H1 (cell line): ENCODE data around the gene RNF114. TPM values are rescaled to one million over a fixed set of nuclear protein-coding genes. Genes with fewer than 3 reads are reported as not detected.

Source experiments
- HDAC2 ChIP-seq, 2 experiments: fragments of 300-600 bp in 1 of 2; sonication (generic) in 1 of 2; IDR thresholded peaks; 2 replicates each; pipeline ENCODE4 v1.6.1; 2011 to 2012; ENCODE audit warnings: low read depth in 2 of 2, low read length in 2 of 2, mild to moderate bottlenecking in 2 of 2, moderate library complexity in 2 of 2, borderline replicate concordance in 1 of 2, inconsistent platforms in 1 of 2
- KDM4A ChIP-seq: IDR thresholded peaks from one replicate; pipeline ENCODE4 v1.7.1; 2012; ENCODE audit warnings: low read depth, mild to moderate bottlenecking, moderate library complexity, low read length, inconsistent platforms; ENCODE audit not compliant: severe bottlenecking
- KDM5A ChIP-seq: fragments of 200-600 bp; IDR thresholded peaks from 2 replicates; pipeline ENCODE4 v1.7.1; 2012; ENCODE audit warnings: mild to moderate bottlenecking, low read length, inconsistent platforms, mixed read lengths
- MAX ChIP-seq: IDR thresholded peaks from 2 replicates; pipeline ENCODE4 v1.6.1; 2012; ENCODE audit warnings: inconsistent platforms
- RBBP5 ChIP-seq: IDR thresholded peaks from 2 replicates; pipeline ENCODE4 v1.7.1; 2012; ENCODE audit warnings: low read depth, mild to moderate bottlenecking, inconsistent platforms, low read length, moderate library complexity, borderline replicate concordance
- RXRA ChIP-seq: IDR thresholded peaks from 2 replicates; pipeline ENCODE4 v1.6.1; 2011; ENCODE audit warnings: low read depth, mild to moderate bottlenecking, low read length, moderate library complexity; ENCODE audit not compliant: insufficient read depth
- SP2 ChIP-seq: IDR thresholded peaks from 2 replicates; pipeline ENCODE4 v1.6.1; 2012; ENCODE audit warnings: mild to moderate bottlenecking, low read length, inconsistent platforms
- ZNF274 ChIP-seq: IDR thresholded peaks from 2 replicates; pipeline ENCODE4 v1.7.0; 2012; ENCODE audit warnings: low read length, borderline replicate concordance; ENCODE audit errors: extremely low read depth
- polyA plus RNA-seq, 7 experiments: library from polyadenylated mRNA; depleted of rRNA in 3 of 7; stranded (reverse) in 5 of 7; unstranded in 2 of 7; fragments of >200 nt in 5 of 7; fragments of 200-250 nt in 2 of 7; gene quantifications; 1 replicate in 5 of 7; 2 replicates in 1 of 7; 4 replicates in 1 of 7; pipeline versions ENCODE4 v1.2.1 to v1.2.3, GENCODE V29; 2011 to 2013; ENCODE audit warnings: missing spikeins in 2 of 7, mixed read lengths in 2 of 7
- total RNA-seq: library from RNA; stranded (reverse); fragmentation: NEBNext Ultra II Directional; extraction: Animal tissue kit (Norgen Biotek cat#: 25700); gene quantifications from 2 replicates; pipeline ENCODE4 v1.2.1, GENCODE V29; 2021
- TF ChIP-seq, protein P1 (sequence below): fragments of 300-600 bp; sonication (generic); IDR thresholded peaks from 2 replicates; pipeline ENCODE4 v1.7.1; 2012; ENCODE audit warnings: low read length, moderate library complexity, mild to moderate bottlenecking, inconsistent platforms; ENCODE audit not compliant: insufficient replicate concordance

The RNF114 gene
- total and polyA plus RNA-seq, 2 of the 8 experiments (the other 6 are each of a cell fraction or from before 2014, with no cell fraction given) = 81.7 to 89.9 TPM

- TF ChIP-seq, protein P1, sequence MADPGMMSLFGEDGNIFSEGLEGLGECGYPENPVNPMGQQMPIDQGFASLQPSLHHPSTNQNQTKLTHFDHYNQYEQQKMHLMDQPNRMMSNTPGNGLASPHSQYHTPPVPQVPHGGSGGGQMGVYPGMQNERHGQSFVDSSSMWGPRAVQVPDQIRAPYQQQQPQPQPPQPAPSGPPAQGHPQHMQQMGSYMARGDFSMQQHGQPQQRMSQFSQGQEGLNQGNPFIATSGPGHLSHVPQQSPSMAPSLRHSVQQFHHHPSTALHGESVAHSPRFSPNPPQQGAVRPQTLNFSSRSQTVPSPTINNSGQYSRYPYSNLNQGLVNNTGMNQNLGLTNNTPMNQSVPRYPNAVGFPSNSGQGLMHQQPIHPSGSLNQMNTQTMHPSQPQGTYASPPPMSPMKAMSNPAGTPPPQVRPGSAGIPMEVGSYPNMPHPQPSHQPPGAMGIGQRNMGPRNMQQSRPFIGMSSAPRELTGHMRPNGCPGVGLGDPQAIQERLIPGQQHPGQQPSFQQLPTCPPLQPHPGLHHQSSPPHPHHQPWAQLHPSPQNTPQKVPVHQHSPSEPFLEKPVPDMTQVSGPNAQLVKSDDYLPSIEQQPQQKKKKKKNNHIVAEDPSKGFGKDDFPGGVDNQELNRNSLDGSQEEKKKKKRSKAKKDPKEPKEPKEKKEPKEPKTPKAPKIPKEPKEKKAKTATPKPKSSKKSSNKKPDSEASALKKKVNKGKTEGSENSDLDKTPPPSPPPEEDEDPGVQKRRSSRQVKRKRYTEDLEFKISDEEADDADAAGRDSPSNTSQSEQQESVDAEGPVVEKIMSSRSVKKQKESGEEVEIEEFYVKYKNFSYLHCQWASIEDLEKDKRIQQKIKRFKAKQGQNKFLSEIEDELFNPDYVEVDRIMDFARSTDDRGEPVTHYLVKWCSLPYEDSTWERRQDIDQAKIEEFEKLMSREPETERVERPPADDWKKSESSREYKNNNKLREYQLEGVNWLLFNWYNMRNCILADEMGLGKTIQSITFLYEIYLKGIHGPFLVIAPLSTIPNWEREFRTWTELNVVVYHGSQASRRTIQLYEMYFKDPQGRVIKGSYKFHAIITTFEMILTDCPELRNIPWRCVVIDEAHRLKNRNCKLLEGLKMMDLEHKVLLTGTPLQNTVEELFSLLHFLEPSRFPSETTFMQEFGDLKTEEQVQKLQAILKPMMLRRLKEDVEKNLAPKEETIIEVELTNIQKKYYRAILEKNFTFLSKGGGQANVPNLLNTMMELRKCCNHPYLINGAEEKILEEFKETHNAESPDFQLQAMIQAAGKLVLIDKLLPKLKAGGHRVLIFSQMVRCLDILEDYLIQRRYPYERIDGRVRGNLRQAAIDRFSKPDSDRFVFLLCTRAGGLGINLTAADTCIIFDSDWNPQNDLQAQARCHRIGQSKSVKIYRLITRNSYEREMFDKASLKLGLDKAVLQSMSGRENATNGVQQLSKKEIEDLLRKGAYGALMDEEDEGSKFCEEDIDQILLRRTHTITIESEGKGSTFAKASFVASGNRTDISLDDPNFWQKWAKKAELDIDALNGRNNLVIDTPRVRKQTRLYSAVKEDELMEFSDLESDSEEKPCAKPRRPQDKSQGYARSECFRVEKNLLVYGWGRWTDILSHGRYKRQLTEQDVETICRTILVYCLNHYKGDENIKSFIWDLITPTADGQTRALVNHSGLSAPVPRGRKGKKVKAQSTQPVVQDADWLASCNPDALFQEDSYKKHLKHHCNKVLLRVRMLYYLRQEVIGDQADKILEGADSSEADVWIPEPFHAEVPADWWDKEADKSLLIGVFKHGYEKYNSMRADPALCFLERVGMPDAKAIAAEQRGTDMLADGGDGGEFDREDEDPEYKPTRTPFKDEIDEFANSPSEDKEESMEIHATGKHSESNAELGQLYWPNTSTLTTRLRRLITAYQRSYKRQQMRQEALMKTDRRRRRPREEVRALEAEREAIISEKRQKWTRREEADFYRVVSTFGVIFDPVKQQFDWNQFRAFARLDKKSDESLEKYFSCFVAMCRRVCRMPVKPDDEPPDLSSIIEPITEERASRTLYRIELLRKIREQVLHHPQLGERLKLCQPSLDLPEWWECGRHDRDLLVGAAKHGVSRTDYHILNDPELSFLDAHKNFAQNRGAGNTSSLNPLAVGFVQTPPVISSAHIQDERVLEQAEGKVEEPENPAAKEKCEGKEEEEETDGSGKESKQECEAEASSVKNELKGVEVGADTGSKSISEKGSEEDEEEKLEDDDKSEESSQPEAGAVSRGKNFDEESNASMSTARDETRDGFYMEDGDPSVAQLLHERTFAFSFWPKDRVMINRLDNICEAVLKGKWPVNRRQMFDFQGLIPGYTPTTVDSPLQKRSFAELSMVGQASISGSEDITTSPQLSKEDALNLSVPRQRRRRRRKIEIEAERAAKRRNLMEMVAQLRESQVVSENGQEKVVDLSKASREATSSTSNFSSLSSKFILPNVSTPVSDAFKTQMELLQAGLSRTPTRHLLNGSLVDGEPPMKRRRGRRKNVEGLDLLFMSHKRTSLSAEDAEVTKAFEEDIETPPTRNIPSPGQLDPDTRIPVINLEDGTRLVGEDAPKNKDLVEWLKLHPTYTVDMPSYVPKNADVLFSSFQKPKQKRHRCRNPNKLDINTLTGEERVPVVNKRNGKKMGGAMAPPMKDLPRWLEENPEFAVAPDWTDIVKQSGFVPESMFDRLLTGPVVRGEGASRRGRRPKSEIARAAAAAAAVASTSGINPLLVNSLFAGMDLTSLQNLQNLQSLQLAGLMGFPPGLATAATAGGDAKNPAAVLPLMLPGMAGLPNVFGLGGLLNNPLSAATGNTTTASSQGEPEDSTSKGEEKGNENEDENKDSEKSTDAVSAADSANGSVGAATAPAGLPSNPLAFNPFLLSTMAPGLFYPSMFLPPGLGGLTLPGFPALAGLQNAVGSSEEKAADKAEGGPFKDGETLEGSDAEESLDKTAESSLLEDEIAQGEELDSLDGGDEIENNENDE = no peak
- TF ChIP-seq MAX = peak; percentile 98
- no peak for TF ChIP-seq RXRA
- TF ChIP-seq KDM4A = peak; percentile 99
- no peak for TF ChIP-seq SP2
- no peak for TF ChIP-seq ZNF274
- peak; percentile 71; the same call in 1 of the 2 replicates for TF ChIP-seq RBBP5
- no peak; a peak in 1 of 4 replicates for TF ChIP-seq HDAC2 (IDR thresholded peaks at IDR 0.05; ENCODE audit: borderline replicate concordance in 1 of 2, low read depth in 2 of 2, low read length in 2 of 2)
- no peak for TF ChIP-seq KDM5A
Observed at GRCh38 chr20:49982346-49983122, 46.3 kb downstream of the RNF114 start, which contains the start of gene SNAI1 (continued).
